GM13977 (cell line): Measurements from ENCODE around the gene GNL2.
A peak's percentile ranks its signal among the peaks of the same experiment; 100 is the strongest.
"Not testable (repeated sequence)": the region's sequence is repeated elsewhere in the genome, so short reads cannot be mapped to it uniquely, and the experiment has no call there.

Experiments used
- DNase-seq: peaks from one replicate; pipeline ENCODE4 v3.0.0; 2012; ENCODE audit warnings: low spot score
- CTCF ChIP-seq: IDR thresholded peaks from 2 replicates; pipeline ENCODE4 v1.5.1; 2012; ENCODE audit warnings: mild to moderate bottlenecking, control low read depth; ENCODE audit not compliant: insufficient read depth; ENCODE audit errors: extremely low read depth, missing control alignments
- in situ Hi-C: fragments of 300-500 bp; cut with MboI; formaldehyde crosslinking; loops from one replicate; pipeline ENCODE4 v1.12.0; 2022; ENCODE audit warnings: low sequenced_read_pairs, low pct_unique_long_range_greater_than_20kb, mixed read lengths, inconsistent platforms; ENCODE audit not compliant: unreplicated experiment

The GNL2 gene

DNA sequence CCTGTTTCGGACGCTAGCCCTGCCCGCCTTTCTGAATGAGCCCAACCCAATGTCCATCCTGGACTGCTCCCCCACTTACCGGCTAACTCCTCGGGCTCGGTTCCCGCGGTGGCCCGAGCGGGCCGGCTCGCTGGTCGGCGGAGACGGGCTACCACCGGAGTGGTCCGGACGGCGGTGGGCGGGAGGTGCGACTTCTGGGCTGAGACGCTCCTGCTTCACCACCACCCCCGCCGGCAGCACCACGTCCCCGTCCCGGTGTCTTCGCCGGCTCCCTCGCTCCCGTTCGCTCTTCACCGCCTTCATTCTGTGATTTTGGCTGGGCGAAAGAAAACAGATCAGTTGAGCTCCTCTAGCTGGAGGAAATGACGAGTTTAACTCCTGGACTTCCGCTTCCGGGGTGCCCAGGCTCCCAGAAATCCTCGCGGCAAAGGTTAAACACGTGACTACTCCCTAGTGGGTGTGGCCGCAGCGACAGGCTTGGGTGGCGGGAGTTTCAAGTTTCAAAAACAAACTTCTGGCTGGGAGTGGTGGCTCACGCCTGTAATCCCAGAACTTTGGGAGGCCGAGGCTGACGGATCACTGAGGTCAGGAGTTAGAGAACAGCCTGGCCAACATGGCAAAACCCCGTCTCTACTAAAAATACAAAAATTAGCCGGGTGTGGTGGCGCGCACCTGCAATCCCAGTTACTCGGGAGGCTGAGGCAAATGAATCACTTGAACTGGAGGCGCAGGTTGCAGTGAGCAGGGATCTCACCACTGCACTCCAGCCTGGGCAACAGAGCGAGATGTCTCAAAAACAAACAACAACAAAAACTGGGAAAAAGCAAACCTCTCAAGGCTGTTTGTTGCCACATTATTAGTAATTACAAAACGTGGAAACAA is 41.6 kb downstream of the GNL2 start, which contains the start of gene SNIP1:
Gene SNIP1 (minus strand): TSS at position 367 of the 882 bp plus-strand sequence. CDS start 64 bp downstream, at position 303.
- in situ Hi-C loops: loop anchor here (25.0 kb wide), 1 partner anchor 308 kb away; the partner anchor contains the start of gene MTF1
- TF ChIP-seq CTCF: no peak
- peak; percentile 98 for DNase-seq

DNA sequence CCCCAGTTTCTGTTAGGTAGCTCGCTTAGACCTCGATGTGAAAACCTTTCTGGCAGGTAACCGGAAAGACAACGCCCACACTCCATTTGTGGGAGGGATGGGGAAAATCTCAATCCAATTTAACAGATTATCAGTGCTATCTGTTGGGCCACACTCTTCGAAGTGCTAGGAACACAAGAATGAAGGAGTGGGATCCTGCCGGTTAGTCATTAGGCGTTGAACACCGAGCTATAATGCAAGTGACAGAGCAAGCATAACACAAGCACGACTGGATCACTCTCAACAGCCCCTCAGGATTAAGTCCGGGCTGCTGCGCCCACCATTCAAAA is 42.2 kb downstream of the GNL2 start:
- no peak for TF ChIP-seq CTCF
- no peak for DNase-seq
- in situ Hi-C loops: loop anchor here (25.0 kb wide), 1 partner anchor 309 kb away; the partner anchor contains the start of gene MTF1

GRCh38 chr1:37549341-37549740 is 46.4 kb downstream of the GNL2 start:
- no peak for DNase-seq
- in situ Hi-C loops: no loop called here
- no peak for TF ChIP-seq CTCF

DNA sequence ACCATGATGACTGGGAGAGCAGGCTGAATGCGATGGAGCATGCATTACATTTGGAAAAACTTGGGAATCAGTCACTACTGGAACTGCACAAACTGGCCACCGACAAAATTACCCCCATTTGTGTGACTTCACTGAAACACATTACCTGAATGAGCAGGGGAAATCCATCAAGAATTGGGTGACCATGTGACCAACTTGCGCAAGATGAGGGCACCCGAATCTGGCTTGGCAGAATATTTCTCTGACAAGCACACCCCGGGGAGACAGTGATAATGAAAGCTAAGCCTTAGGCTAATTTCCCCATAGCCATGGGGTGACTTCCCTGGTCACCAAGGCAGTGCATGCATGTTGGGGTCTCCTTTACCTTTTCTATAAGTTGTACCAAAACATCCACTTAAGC is 50.7 kb downstream of the GNL2 start:
- in situ Hi-C loops: no loop called here
- TF ChIP-seq CTCF: no peak
- no peak for DNase-seq

DNA sequence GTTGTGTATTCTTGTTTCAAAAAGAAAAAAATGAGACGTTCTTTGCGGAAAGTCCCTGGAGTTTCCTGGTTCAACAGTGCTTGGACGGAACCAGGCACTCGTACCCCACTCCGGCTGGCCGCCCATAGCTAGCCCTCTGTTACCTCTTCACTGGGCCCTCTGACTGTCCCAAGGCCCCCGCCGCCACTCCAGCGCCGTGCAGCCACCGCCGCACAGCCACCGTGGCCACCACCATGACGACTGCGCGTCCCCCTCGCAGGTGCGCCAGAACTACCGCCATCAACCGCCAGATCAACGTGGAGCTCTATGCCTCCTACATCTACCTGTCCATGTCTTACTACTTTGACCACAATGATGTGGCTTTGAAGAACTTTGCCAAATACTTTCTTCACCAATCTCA is 51.2 kb downstream of the GNL2 start:
- in situ Hi-C loops: no loop called here
- no peak for DNase-seq
- no peak for TF ChIP-seq CTCF

- in situ Hi-C loops: no loop called here
- TF ChIP-seq CTCF: no peak
- no peak for DNase-seq
Observed at GRCh38 chr1:37540036-37540785, 55.5 kb downstream of the GNL2 start.

DNA sequence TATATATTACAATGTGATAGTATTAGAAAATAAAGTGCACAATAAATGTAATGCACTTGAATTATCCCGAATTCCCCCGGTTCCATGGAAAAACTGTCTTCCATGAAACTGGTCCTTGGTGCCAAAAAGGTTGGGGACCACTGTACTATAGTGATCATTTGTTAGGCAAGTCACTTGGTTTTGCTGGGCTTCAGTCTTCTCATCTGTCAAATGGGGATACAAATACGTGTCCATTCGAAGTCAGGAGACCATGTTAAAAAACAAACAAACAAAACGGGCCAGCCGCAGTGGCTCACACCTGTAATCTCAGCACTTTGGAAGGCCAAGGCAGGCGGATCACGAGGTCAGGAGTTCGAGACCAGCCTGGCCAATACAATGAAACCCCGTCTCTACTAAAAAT is 56.6 kb downstream of the GNL2 start:
- DNase-seq, in situ Hi-C loops: not testable (repeated sequence)
